Keratinocyte (primary cell): ENCODE results near the gene TAPBP. TPM values are rescaled to one million over a fixed set of nuclear protein-coding genes. Genes with fewer than 3 reads are reported as not detected.
A peak's percentile ranks its signal among the peaks of the same experiment; 100 is the strongest.

ENCODE experiments used
- DNase-seq: peaks from one replicate; pipeline ENCODE4 v3.0.0-alpha.2; 2011; ENCODE audit warnings: low read depth, missing footprints, low spot score
- FAIRE-seq: peaks from 2 replicates; lab custom pipeline; 2011; peaks lifted over from hg19 to GRCh38; lab: Jason Lieb, UNC
- H2AFZ ChIP-seq: 2 replicates; pipeline ENCODE4 v1.6.0; 2012; ENCODE audit warnings: low read length, control low read depth, inconsistent platforms; ENCODE audit not compliant: control insufficient read depth
- H3K27ac ChIP-seq: 2 replicates; pipeline ENCODE4 v1.5.1; 2011; ENCODE audit warnings: low read length; ENCODE audit not compliant: control insufficient read depth, insufficient read depth
- H3K27me3 ChIP-seq: 3 replicates; pipeline ENCODE4 v1.6.0; 2011; ENCODE audit warnings: low read length; ENCODE audit not compliant: control insufficient read depth, insufficient read depth; ENCODE audit errors: extremely low read depth
- H3K36me3 ChIP-seq, 2 experiments: 2 replicates in 1 of 2; 3 replicates in 1 of 2; pipeline ENCODE4 v1.5.1; 2011; ENCODE audit warnings: low read length in 2 of 2, mild to moderate bottlenecking in 1 of 2; ENCODE audit not compliant: control insufficient read depth in 2 of 2, insufficient read depth in 2 of 2; ENCODE audit errors: extremely low read depth in 1 of 2
- H3K4me1 ChIP-seq: 3 replicates; pipeline ENCODE4 v1.5.1; 2011; ENCODE audit warnings: low read length; ENCODE audit not compliant: control insufficient read depth, insufficient read depth; ENCODE audit errors: extremely low read depth
- H3K4me2 ChIP-seq: 3 replicates; pipeline ENCODE4 v1.6.0; 2011; ENCODE audit warnings: low read depth, low read length; ENCODE audit not compliant: control insufficient read depth, insufficient read depth; ENCODE audit errors: extremely low read depth
- H3K4me3 ChIP-seq, 3 experiments: fragments of 200-600 bp in 1 of 3; sonication (generic) in 1 of 3; 2 replicates in 2 of 3; 3 replicates in 1 of 3; pipeline ENCODE4 v1.5.1; 2011 to 2016; ENCODE audit warnings: low read length in 3 of 3, mild to moderate bottlenecking in 3 of 3, control low read depth in 2 of 3, inconsistent platforms in 1 of 3, low read depth in 1 of 3, mixed read lengths in 1 of 3, mixed run types in 1 of 3, moderate library complexity in 1 of 3; ENCODE audit not compliant: control insufficient read depth in 2 of 3, insufficient read depth in 2 of 3; ENCODE audit errors: extremely low read depth in 1 of 3
- H3K79me2 ChIP-seq: 2 replicates; pipeline ENCODE4 v1.6.0; 2012; ENCODE audit warnings: low read length; ENCODE audit not compliant: control insufficient read depth, insufficient read depth
- H3K9ac ChIP-seq: 3 replicates; pipeline ENCODE4 v1.6.0; 2011; ENCODE audit warnings: low read length; ENCODE audit not compliant: control insufficient read depth, insufficient read depth; ENCODE audit errors: extremely low read depth
- H3K9me1 ChIP-seq: 3 replicates; pipeline ENCODE4 v1.6.0; 2011; ENCODE audit warnings: low read length; ENCODE audit not compliant: control insufficient read depth, insufficient read depth; ENCODE audit errors: extremely low read depth
- H3K9me3 ChIP-seq: 2 replicates; pipeline ENCODE4 v1.5.1; 2012; ENCODE audit warnings: low read depth, low read length; ENCODE audit not compliant: control insufficient read depth
- H4K20me1 ChIP-seq: 3 replicates; pipeline ENCODE4 v1.6.0; 2011; ENCODE audit warnings: low read length; ENCODE audit not compliant: control insufficient read depth, insufficient read depth; ENCODE audit errors: extremely low read depth
- CTCF ChIP-seq, 3 experiments: IDR thresholded peaks in 1 of 3; conservative IDR thresholded peaks in 1 of 3; optimal IDR thresholded peaks in 1 of 3; 2 replicates in 2 of 3; 3 replicates in 1 of 3; pipeline versions ENCODE3 to v1.5.1; 2011; ENCODE audit warnings: low read length in 3 of 3, mild to moderate bottlenecking in 3 of 3, moderate library complexity in 2 of 3, control low read depth in 1 of 3, inconsistent platforms in 1 of 3; ENCODE audit not compliant: insufficient read depth in 2 of 3; ENCODE audit errors: extremely low read depth in 1 of 3
- EZH2 ChIP-seq: IDR thresholded peaks from one replicate; pipeline ENCODE4 v1.6.1; 2012; ENCODE audit warnings: inconsistent platforms, mild to moderate bottlenecking, low read length, moderate library complexity
- dilution Hi-C: fragments of 300-500 bp; cut with MboI; formaldehyde crosslinking; loops from one replicate; pipeline ENCODE4 v1.7.0; 2020; ENCODE audit warnings: low sequenced_read_pairs; ENCODE audit not compliant: extremely low pct_ligation_motif_present
- polyA plus RNA-seq, 5 experiments: library from polyadenylated mRNA; depleted of rRNA in 3 of 5; stranded (reverse) in 3 of 5; stranded (forward) in 1 of 5; unstranded in 1 of 5; fragments of >200 nt; gene quantifications; 1 replicate in 1 of 5; 2 replicates in 3 of 5; 3 replicates in 1 of 5; pipeline versions ENCODE4 v1.2.1 to v1.2.3, GENCODE V29; 2011 to 2012; ENCODE audit warnings: missing spikeins in 2 of 5, low read depth in 1 of 5, low replicate concordance in 1 of 5

The TAPBP gene
- polyA plus RNA-seq, 1 donor (not counting 4 experiments of a cell fraction or from before 2014, with no cell fraction given), result 22.2 TPM

GRCh38 chr6:33319939-33320314, 6.0 kb upstream of the TAPBP start:
- dilution Hi-C loops, result no loop called here
- peak overlapping the region; percentile 31 for H3K9ac ChIP-seq
- no peak for FAIRE-seq
- peak overlapping the region; percentile 80 for H3K27ac ChIP-seq
- TF ChIP-seq EZH2, result no peak
- TF ChIP-seq CTCF (optimal IDR thresholded peaks at IDR 0.05 in 1 of 3, IDR thresholded peaks at IDR 0.05 in 1 of 3, conservative IDR thresholded peaks at IDR 0.05 in 1 of 3; ENCODE audit: extremely low read depth in 1 of 3, insufficient read depth in 2 of 3, low read length in 3 of 3), result no peak
- H2AFZ ChIP-seq, result no peak overlapping the region
- no peak overlapping the region for H3K4me3 ChIP-seq
- DNase-seq, result no peak
- no peaks in the 10 kb centered on the region for H3K9me1 ChIP-seq
- peaks cover 46% of the 10 kb centered on the region for H3K4me1 ChIP-seq
- H3K9me3 ChIP-seq, result no peaks in the 10 kb centered on the region
- H3K4me2 ChIP-seq, result peak overlapping the region; percentile 94
- H3K36me3 ChIP-seq, result peaks cover 22 to 30% of the 10 kb centered on the region in 2 experiments
- peaks cover 41% of the 10 kb centered on the region for H3K79me2 ChIP-seq
- H3K27me3 ChIP-seq, result no peaks in the 10 kb centered on the region
- H4K20me1 ChIP-seq, result no peaks in the 10 kb centered on the region

DNA sequence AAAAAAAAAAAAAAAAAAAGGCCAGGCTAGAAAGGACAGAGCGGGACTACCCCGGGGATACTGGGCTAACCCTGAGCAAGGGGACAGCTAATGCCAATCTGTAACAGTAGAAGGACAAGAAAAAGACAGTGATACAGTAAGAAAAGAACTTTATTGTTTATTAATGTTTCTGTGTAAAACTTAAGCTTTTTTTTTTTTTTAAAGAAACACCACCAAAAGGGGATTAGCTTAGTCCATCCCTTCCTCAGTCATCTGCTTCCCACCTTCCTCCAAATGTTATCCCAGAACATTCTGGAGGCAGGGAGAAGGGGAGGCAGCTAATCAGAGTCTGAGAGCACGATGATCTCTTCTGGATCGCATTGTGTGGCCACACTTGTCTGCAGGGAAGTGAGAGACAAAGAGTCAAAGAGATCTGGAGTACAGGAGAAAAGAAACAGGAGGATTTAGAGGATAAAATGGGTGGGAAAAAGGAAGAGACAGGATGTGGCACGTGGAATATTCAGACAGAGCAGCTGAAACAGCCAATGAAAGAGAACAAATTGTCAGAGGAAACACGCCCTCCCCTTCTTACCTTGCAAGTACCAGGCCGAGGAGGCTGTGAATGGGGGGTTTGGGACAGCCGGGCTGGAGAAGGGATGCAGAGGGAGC, 4.7 kb upstream of the TAPBP start:
- DNase-seq, result no peak
- peak overlapping the region; percentile 70 for H3K27ac ChIP-seq
- H3K36me3 ChIP-seq, result peaks cover 22 to 30% of the 10 kb centered on the region in 2 experiments
- H3K4me1 ChIP-seq, result peaks cover 43% of the 10 kb centered on the region
- H3K9me1 ChIP-seq, result no peaks in the 10 kb centered on the region
- dilution Hi-C loops, result no loop called here
- peak overlapping the region; percentile 73 for H3K4me2 ChIP-seq
- peaks cover 45% of the 10 kb centered on the region for H3K79me2 ChIP-seq
- H2AFZ ChIP-seq, result no peak overlapping the region
- H4K20me1 ChIP-seq, result no peaks in the 10 kb centered on the region
- peak overlapping the region; percentile 77 for H3K9ac ChIP-seq
- no peaks in the 10 kb centered on the region for H3K9me3 ChIP-seq
- no peaks in the 10 kb centered on the region for H3K27me3 ChIP-seq
- peak overlapping the region; percentile 48 to 72 (median 72) for H3K4me3 ChIP-seq
- TF ChIP-seq CTCF (optimal IDR thresholded peaks at IDR 0.05 in 1 of 3, IDR thresholded peaks at IDR 0.05 in 1 of 3, conservative IDR thresholded peaks at IDR 0.05 in 1 of 3; ENCODE audit: extremely low read depth in 1 of 3, insufficient read depth in 2 of 3, low read length in 3 of 3), result no peak
- no peak for TF ChIP-seq EZH2
- no peak for FAIRE-seq
